ENCODE results near the gene FLVCR1.
A peak's percentile ranks its signal among the peaks of the same experiment; 100 is the strongest.
"Not testable (repeated sequence)": the region's sequence is repeated elsewhere in the genome, so short reads cannot be mapped to it uniquely, and the experiment has no call there.

FLVCR1 gene

DNA sequence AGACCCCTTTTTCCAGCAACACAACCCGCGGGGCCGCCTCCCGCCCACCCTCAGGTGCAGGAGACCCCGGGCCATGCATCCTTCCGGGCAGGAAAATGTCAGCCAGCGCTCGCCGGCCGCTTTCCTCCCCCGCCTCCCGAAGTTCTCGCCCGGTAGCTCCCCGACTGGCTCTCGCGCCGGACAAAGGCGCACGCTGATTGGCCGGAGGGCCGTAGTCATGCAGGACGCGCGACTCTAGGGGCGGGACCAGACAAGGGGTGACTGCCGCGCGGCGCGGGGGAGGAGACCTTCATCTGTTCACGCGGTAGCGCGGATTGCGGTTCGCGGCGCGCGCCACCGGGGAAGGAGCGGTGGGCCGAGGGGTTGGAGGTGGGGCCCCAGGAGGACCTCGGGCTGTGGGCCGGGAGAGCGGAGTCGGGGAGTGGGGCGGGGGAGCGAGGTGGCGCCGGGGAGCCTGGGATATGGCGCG lies at the start of gene FLVCR1:
Gene FLVCR1 (plus strand): TSS at position 284 of the 469 bp plus-strand sequence. CDS start 178 bp downstream, at position 462.
- DNase-seq, result peak; percentile 95

DNA sequence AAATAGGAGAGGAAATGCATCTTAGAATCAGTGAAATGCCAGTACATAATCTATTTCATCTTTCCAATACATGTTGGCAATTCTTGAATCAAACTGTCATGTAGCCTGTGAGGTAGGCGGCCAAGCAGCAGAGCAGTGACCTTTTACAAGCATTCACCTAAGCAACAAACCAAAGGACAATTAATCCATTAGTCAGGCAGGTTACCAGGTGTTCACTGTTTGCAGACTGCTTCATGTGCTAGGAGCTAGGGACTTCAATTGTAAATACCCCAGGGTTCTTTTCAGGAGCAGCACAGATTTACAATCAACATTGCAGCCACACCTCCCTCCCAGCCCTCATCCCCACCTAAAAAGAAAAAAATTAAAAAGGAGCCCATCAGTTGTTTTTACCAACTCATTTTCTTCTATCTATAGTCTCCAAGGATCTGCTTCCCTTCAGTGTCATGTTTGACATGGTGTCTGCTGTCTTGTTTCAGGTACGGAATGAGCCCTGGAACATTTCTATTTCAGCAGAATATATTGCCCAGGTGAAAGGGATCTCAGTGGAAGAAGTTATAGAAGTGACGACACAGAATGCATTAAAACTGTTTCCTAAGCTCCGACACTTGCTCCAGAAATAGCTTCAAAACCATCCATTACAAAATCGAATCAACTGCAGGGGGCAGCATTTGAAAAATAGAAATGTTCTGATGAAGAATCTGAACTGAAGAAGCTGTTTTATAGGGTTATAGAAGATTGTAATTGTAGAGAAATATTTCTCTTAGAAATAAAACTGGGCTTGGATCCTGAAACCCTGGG lies 43.3 kb upstream of the FLVCR1 start:
- peak; percentile 10 for DNase-seq

DNA sequence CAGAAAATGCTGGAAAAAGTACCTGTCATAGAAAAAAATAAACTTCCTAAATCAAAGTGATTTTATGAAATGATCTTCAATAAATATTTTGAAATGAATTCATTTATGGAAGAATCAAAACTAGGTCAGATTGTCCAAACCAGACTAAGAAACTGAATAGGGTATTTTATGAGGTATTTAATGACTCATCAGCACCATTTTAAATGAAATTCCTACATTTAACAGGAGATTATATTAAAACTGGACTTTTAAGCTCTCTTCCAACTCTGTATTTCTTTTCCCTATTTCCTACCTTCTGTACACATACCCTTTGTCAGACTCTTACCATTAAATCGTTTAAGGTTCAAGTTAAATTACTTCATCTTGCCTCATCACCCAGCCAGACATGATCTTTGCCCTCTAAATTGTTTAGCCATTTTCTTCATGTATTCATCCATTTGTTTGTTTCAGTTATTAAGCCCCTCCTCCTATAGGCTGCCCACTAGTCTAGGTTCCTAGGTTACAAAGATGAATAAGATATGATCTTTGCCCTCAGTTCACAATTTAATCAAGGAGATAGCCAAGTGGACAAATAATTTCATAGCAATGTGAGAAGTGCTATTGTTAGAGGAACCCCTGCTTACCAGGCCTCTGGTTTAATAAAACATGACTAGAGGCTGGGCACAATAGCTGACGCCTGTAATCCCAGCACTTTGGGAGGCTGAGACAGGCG lies 41.4 kb upstream of the FLVCR1 start:
- DNase-seq, result no peak

DNA sequence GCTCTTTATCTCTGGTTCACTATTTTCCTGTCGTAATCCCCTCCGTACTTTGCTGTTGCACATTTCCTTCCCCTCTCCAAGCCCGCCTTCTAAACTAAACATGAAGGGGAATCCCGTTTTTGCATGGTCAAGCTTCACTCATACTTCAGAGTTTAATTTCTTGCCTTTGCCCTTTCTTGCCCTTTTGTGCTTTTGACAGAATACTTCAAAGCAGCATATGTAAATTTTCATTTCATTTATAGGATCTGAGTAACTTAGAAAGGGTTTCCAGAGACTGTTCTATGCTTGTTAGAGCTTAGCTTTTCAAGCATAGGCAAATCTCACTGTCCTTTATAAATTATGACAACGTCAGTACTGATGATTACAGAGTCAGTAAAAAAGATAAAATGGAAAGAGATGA lies 38.3 kb upstream of the FLVCR1 start:
- DNase-seq, result no peak

DNA sequence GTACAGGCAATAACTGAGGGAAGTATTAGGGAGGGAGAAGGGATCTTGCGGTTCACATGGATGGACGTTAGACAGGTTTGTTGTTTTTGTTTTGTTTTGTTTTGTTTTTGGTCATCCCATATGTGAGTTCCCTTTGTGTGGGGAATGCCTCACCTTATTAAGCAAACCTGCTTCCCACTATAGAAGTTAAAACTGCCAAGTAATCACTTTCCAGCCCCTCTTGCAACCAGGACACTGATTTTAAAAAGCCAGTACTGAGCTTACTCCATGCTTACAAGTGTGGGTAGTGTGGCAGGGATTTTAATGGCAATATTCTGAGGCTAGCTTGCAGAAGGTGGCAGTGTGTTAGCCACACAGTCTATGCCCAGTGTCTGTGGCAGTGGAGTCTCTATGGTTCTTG lies 37.1 kb upstream of the FLVCR1 start:
- DNase-seq, result no peak

DNA sequence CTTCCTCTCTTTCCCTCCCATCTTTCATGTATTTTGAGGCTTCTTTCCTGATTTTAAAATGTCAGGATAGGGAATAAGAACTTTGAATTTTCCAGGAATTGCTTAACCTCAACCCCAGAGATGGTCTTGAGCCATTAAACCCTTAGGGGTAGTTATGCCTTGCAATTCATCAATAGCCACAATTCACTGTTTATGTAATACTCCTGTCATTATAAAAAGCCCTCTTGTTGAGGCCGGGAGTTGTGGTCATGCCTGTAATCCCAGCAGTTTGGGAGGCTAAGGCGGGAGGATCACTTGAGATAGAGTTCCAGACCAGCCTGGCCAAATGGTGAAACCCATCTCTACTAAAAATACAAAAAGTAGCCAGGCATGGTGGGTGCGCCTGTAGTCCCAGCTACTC lies 35.1 kb upstream of the FLVCR1 start:
- DNase-seq, result no peak

DNA sequence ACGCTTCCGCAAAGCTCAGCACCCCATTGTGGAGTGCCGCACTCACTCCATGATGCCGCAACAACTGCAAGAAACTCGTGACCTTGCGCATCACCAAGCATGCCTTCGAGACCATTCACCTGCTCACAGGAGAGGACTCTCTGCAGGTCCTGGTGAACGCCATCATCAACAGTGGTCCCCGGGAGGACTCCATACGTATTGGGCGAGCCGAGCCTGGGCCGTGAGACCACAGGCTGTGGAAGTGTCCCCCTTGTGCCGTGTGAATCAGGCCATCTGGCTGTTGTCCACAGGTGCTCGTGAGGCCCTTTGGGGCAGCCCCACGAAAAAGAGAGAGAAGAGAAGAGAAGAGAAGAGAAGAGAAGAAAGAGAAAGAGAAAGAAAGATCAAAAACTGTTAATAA lies 33.9 kb upstream of the FLVCR1 start:
- DNase-seq, result no peak

DNA sequence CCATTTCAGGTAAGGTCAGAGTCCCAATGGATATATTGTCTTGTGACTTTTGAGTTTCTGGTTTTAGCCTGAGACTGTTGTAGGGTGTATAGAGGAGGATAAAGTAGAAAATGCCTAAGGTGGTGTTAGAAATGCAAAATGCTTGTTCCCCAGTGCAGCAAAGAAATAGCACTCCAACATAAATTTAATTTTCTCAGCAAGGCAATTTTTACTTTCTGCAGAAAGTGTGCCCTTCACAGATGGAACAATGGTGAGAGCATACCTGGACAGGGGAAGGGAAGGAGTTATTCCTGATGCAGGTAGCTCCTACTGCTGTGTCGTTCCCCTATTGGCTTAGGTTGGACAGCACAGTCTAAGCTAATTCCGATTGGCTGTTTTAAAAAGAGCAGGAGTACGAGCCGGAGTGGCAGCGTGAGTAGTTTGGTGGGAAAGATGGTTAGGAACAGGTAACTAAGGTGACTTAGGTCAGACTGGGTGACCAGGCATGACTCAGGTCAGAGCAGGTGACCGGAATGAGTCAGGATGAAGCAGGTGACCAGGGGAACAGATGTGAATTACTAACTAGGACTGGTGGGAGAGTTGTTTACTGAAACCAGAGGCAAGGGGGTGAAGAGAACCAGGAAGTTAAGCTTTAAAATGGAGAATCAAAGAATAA lies 32.1 kb upstream of the FLVCR1 start:
- DNase-seq, result no peak

DNA sequence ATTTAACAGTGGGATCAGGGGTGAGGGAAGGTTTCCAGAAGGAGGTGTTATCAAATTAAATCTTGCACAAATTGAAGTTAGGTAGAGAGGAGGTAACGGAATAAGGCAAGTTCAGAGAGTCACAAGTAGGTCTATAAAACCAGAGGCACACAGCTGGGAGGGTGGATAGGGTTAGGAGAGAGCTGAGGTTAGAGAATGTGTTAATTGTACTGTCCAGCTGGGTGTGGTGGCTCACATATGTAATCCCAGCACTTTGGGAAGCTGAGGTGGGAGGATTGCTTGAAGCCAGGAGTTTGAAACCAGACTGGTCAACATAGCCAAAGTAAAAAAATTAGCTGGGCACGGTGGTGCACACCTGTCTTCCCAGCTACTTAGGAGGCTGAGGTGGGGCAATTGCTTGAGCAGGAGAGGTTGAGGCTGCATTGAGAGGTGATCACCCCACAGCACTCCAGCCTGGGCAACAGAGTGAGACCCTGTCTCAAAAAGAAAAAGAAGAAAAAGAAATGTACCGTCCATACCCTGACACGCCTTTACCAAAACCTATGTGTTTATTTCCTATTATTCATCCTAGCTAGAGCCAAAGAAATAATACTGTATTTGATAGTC lies 30.8 kb upstream of the FLVCR1 start:
- no peak for DNase-seq

DNA sequence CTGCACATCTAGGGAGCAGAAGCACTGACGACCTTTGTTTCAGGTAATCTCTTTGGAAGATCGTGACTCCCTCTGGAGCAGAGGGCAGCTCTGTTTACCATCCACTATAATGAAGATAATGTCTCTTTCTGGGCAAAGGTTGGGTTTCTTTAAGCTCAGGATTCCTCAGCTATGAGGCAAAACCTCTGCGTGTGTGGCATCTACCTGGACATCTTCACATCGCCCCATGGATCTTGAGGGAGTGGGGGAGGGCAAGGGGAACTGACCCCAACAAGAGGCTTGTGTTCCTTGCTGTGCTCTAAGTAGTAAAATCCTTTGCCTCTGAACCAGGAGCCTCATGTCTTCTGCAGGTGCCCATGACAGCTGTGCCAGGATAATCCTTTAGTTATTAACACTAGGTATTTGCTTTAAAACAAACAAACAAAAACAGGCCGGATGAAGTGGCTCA lies 30.2 kb upstream of the FLVCR1 start:
- DNase-seq, result no peak

DNA sequence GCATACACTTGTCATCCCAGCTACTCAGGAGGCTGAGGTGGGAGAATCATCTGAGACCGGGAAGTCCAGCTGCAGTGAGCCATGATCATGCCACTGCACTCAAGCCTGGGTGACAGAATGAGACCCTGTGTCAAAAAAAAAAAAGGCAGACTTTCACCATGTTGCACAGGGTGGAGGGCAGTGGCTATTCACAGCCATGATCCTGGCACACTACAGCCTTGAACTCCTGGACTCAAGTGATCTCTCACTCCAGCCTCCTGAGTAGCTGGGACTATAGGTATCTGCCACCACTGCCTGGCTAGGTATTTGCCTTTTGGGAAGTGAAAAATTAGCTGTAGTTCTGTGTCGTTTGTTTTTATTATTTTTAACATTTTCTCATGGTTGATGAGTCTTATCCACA lies 29.7 kb upstream of the FLVCR1 start:
- no peak for DNase-seq

DNA sequence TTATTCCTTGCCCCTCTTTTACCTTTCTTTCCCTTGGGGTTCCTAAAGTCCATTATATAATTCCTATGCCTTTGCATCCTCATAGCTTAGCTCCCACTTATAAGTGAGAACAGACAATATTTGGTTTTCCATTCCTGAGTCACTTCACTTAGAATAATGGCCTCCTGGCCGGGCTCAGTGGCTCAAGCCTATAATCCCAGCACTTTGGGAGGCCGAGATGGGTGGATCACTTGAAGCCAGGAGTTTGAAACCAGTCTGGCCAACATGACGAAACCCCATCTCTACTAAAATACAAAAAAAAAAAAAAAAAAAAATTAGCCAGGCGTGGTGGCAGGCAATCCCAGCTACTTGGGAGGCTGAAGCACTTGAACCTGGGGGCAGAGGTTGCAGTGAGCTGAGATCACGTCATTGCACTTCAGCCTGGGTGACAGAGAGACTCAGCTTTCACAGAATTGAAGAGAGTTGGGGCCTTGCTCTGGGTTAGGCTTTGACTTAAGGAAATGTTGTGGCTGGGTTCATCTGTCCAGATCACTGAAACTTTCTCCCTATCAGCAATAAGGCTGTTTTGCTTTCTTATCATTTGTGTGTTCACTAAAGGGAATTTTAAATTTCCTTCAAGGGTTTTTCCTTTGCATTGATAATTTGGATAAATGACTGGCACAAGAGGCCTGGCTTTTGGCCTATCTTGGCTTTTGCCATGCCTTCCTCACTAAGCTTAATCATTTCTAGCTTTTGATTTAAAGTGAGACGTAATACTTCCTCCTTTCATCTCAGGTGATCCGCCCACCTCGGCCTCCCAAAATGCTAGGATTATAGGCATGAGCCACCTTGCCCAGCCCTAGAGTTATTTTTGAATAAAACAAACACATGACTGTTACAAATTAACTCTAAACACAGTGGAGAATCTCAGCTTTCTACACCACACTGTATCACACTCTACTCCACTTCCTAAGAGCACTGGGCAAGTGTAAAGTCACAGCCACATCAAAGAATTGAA lies 24.6 kb upstream of the FLVCR1 start:
- DNase-seq, result not testable (repeated sequence)

DNA sequence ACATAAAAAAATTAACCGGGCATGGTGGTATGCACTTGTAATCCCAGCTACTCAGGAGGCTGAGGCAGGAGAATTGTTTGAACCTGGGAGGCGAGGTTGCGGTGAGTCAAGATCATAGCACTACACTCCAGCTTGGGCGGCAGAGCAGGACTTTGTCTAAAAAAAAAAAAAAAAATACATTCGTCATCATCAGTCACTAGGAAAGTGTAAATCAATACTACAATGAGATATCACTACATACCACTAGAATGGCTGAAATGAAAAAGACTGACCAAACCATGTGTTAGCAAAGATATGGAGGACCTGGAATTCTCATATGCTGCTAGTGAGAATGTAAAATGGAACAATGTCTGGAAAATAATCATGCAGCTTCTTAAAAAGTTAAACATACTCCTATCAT lies 19.9 kb upstream of the FLVCR1 start:
- DNase-seq, result no peak

DNA sequence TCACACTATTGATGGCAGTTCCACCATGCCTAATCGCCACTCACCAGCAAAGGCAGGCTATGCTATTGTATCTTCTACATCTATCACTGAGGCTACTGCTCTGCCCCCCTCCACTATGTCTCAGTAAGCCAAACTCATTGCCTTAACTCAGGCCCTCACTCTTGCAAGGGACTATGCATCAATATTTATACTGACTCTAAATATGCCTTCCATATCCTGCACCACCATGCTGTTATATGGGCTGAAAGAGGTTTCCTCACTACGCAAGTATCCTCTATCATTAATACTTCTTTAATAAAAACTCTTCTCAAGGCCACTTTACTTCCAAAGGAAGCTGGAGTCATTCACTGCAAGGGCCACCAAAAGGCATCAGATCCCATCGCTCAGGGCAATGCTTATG lies 13.6 kb upstream of the FLVCR1 start:
- not testable (repeated sequence) for DNase-seq

DNA sequence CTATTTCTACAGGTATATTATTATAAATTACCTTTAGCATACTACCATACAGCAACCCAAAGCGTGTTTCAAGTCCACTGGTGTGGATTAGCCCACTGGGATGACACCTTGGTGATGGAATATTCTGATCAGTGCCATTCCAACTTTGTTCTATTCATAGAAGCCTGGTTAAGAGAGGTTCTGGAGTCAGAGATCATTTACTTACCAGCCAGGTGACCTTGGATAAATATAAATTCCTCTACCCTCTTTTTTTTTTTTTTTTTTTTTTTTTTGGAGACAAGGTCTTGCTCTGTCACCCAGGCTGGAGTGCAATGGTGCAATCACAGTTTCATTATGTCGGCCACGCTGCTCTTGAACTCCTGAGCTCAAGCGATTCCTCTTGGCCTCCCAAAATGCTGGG lies 10.5 kb upstream of the FLVCR1 start, which contains the start of gene SPATA45:
Gene SPATA45 (minus strand): TSS at position 101 of the 400 bp plus-strand sequence. CDS start 11,500 bp downstream, outside the sequence.
- DNase-seq, result no peak

DNA sequence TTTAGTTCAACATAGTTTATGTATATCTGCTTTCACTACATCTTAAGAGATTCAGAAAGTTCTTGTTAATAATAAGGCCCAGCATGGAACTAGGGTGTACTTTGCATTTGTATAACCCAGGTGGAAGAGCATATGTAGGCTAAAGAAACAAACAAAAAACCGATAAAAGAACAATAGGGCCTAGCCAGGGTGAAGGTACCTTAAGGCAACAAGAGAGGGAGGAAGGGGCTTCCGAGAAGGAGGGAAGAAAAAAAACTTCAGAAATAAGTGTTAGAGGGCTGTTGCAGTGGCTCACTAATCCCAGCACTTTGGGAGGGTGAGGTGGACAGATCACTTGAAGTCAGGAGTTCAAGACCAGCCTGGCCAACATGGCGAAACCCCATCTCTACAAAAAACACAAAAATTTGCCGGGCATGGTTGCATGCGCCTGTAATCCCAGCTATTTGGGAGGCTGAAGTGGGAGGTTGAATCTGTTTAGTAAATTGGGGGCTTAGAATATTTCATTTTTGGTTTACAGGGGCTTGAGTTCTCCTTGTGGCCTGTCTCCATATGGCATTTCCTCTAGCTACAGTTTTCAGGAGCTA lies 5.9 kb upstream of the FLVCR1 start:
- DNase-seq, result no peak

DNA sequence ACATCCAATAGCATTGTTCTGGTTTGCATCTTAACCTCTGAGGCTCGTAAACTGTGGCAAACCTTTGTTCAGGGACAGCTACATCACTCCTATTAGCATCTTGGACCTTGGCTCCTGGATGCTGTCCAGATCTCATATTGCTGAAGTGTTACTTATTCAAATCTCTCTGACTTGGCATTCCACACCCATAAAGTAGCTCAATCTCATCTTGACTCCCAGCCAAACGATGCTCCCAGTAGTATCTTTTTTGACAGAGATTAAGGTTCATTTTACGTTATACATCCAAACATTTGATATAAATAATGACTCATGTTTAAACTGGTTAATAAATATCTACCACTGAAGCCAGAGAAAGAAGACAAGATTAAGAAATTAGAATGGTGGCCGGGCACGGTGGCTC lies 4.4 kb upstream of the FLVCR1 start:
- no peak for DNase-seq

DNA sequence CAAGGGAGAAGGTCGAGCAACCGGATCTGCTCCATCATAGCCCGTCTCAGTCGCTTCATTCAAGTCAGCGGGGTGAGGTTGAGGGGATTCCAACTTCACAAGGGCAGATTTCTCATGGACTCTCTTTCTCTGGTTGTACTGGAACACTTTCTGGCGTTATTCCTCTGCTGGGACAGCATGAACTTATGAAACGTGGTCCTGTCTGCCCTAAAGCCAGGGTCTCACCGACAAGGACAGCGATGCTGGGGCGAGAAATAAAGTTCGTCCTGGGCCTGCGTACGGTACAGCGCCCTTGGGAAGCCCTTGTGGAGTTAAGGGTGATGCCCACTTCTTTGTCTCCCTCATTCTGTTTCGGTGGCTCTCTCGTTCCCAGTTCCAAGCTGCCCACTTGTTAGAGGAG lies 1.3 kb upstream of the FLVCR1 start:
- DNase-seq, result no peak

DNA sequence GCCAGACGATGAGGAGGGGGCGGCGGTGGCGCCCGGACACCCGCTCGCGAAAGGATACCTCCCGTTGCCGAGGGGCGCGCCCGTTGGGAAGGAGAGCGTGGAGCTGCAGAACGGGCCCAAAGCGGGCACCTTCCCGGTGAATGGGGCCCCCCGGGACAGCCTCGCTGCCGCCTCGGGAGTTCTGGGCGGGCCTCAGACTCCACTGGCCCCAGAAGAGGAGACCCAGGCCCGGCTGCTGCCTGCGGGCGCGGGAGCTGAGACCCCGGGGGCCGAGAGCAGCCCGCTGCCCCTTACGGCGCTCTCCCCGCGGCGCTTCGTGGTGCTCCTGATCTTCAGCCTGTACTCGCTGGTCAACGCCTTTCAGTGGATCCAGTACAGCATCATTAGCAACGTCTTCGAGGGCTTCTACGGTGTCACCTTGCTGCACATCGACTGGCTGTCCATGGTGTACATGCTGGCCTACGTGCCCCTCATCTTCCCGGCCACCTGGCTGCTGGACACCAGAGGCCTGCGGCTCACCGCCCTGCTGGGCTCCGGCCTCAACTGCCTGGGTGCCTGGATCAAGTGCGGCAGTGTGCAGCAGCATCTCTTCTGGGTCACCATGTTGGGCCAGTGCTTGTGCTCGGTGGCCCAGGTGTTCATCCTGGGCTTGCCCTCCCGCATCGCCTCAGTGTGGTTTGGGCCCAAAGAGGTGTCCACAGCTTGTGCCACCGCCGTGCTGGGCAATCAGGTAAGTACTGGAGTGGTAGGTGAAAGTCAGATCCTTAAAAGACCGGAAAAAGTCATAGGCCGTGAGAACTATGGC lies 588 bp downstream of the FLVCR1 start:
- DNase-seq, result peak; percentile 4
